Tibial nerve (tissue), 4 donors: ENCODE results near the gene PNRC1. TPM values are rescaled to one million over a fixed set of nuclear protein-coding genes. Genes with fewer than 3 reads are reported as not detected.

Experiments
- DNase-seq, 2 donors: peaks; one replicate each; pipeline ENCODE4 v3.0.0-alpha.2; 2019; ENCODE audit warnings: low spot score in 2 of 2
- H3K27ac ChIP-seq, 4 donors: fragments of 200-600 bp; sonication (generic) in 3 of 4; one replicate each; pipeline ENCODE4 v1.5.1; 2017 to 2019; ENCODE audit warnings: mild to moderate bottlenecking in 1 of 4
- H3K27me3 ChIP-seq, 2 donors: fragments of 200-600 bp; sonication (generic) in 1 of 2; one replicate each; pipeline versions ENCODE4 v1.5.1 to v1.6.0; 2017 to 2019
- H3K36me3 ChIP-seq, 3 donors: fragments of 200-600 bp; sonication (generic); one replicate each; pipeline ENCODE4 v1.5.1; 2018 to 2019
- H3K4me1 ChIP-seq, 4 donors: fragments of 200-600 bp; sonication (generic) in 3 of 4; one replicate each; pipeline ENCODE4 v1.5.1; 2017 to 2019
- H3K4me3 ChIP-seq, 4 donors: fragments of 200-600 bp; sonication (generic) in 3 of 4; one replicate each; pipeline ENCODE4 v1.5.1; 2017 to 2019; ENCODE audit warnings: mild to moderate bottlenecking in 1 of 4, moderate library complexity in 1 of 4
- H3K9me3 ChIP-seq, 4 donors: fragments of 200-600 bp; sonication (generic) in 3 of 4; one replicate each; pipeline ENCODE4 v1.5.1; 2017 to 2019
- CTCF ChIP-seq, 5 experiments: fragments of 200-600 bp in 3 of 5; fragments of 450-650 bp in 2 of 5; sonication (generic) in 3 of 5; IDR thresholded peaks; one replicate each; pipeline ENCODE4 v1.5.1; 2016 to 2019; ENCODE audit warnings: antibody characterized with exemption in 5 of 5, mild to moderate bottlenecking in 3 of 5, moderate library complexity in 2 of 5
- EP300 ChIP-seq, 2 donors: sonication (generic); formaldehyde crosslinking; IDR thresholded peaks; one replicate each; pipeline ENCODE4 v1.6.1; 2017; ENCODE audit warnings: antibody characterized with exemption in 2 of 2, mild to moderate bottlenecking in 1 of 2
- POLR2A ChIP-seq, 2 donors: fragments of 450-650 bp; IDR thresholded peaks; one replicate each; pipeline ENCODE4 v1.6.1; 2017; ENCODE audit warnings: antibody characterized with exemption in 2 of 2, mild to moderate bottlenecking in 2 of 2, moderate library complexity in 2 of 2
- WGBS, 2 donors: methylation state at CpG; one replicate each; pipeline ENCODE4 v1.1.5; 2018; 5-methylcytosine and 5-hydroxymethylcytosine counted together
- small RNA-seq: library from RNA; depleted of rRNA; stranded (forward); fragments of <200 nt; gene quantifications from one replicate; pipeline ENCODE3, GENCODE V24; 2016
- total RNA-seq, 4 donors: library from RNA; depleted of rRNA; stranded (reverse); fragments of >200 nt; gene quantifications; one replicate each; pipeline ENCODE4 v1.1.0, GENCODE V29; 2016

PNRC1 gene
- total RNA-seq, 4 donors from 2014 or later: 220 to 264 (median 247) TPM

GRCh38 chr6:89131599-89131998 lies 51.0 kb downstream of the PNRC1 start:
- H3K4me3 ChIP-seq: no peak overlapping the region
- no peak for TF ChIP-seq POLR2A (IDR thresholded peaks at IDR 0.05)
- no peak for TF ChIP-seq CTCF (IDR thresholded peaks at IDR 0.05)
- TF ChIP-seq EP300 (IDR thresholded peaks at IDR 0.05): no peak
- no peaks in the 10 kb centered on the region for H3K4me1 ChIP-seq
- H3K27me3 ChIP-seq: no peaks in the 10 kb centered on the region
- peaks cover 0 to 20% (median 0%) of the 10 kb centered on the region in 4 donors for H3K9me3 ChIP-seq
- 97 to 100% methylated on average over 3 of the region's 3 CpGs for WGBS, 2 donors
- DNase-seq: no peak
- H3K36me3 ChIP-seq: peaks cover 0 to 5% (median 0%) of the 10 kb centered on the region in 3 donors
- H3K27ac ChIP-seq: no peak overlapping the region

- H3K36me3 ChIP-seq: peaks cover 0 to 5% (median 0%) of the 10 kb centered on the region in 3 donors
- no peak overlapping the region for H3K4me3 ChIP-seq
- no peak for DNase-seq
- peaks cover 0 to 20% (median 0%) of the 10 kb centered on the region in 4 donors for H3K9me3 ChIP-seq
- no peaks in the 10 kb centered on the region for H3K27me3 ChIP-seq
- no peaks in the 10 kb centered on the region for H3K4me1 ChIP-seq
- TF ChIP-seq CTCF (IDR thresholded peaks at IDR 0.05) (no peak), POLR2A (IDR thresholded peaks at IDR 0.05) (no peak), EP300 (IDR thresholded peaks at IDR 0.05) (no peak)
- WGBS, 2 donors: 83 to 86% methylated on average over 2 of the region's 2 CpGs
- no peak overlapping the region for H3K27ac ChIP-seq
These were observed 51.5 kb downstream of the PNRC1 start for GRCh38 chr6:89132057-89132456.

- 80 to 84% methylated on average over 9 of the region's 9 CpGs for WGBS, 2 donors
- Histone ChIP-seq H3K9me3 (peaks cover 0 to 2% (median 0%) of the 10 kb centered on the region in 4 donors), H3K4me3 (no peak overlapping the region), H3K27ac (no peak overlapping the region), H3K27me3 (no peaks in the 10 kb centered on the region), H3K36me3 (peaks cover 0 to 3% (median 0%) of the 10 kb centered on the region in 3 donors), H3K4me1 (no peaks in the 10 kb centered on the region)
- TF ChIP-seq CTCF (IDR thresholded peaks at IDR 0.05) (no peak), POLR2A (IDR thresholded peaks at IDR 0.05) (no peak), EP300 (IDR thresholded peaks at IDR 0.05) (no peak)
- no peak for DNase-seq
These were observed 53.4 kb downstream of the PNRC1 start for GRCh38 chr6:89133981-89134380.

GRCh38 chr6:89134723-89135122 lies 54.2 kb downstream of the PNRC1 start:
- no peaks in the 10 kb centered on the region for H3K27me3 ChIP-seq
- 73 to 80% methylated on average over 3 of the region's 3 CpGs for WGBS, 2 donors

More at GRCh38 chr6:89134723-89135122, 54.2 kb downstream of the PNRC1 start:
- no peak for DNase-seq
- Histone ChIP-seq H3K36me3 (no peaks in the 10 kb centered on the region), H3K9me3 (no peaks in the 10 kb centered on the region), H3K4me3 (no peak overlapping the region), H3K27ac (no peak overlapping the region), H3K4me1 (no peaks in the 10 kb centered on the region)
- TF ChIP-seq CTCF (IDR thresholded peaks at IDR 0.05) (no peak), EP300 (IDR thresholded peaks at IDR 0.05) (no peak), POLR2A (IDR thresholded peaks at IDR 0.05) (no peak)

Small RNA genes lying within 50 kb of the gene (small RNA-seq; reads per million reads assigned to genes)
- gene RN7SL336P (not detected), gene RNU2-61P (1.0 reads per million, percentile 19 among the genes with 10 or more reads in this experiment)

Other genes starting within 250 kb of the PNRC1 start
- gene RNGTT, start 117.1 kb upstream of the PNRC1 start, total RNA-seq: 10 to 100 TPM; 13.9 to 20.5 (median 18.4) TPM
- gene SRSF12, start 37.3 kb downstream of the PNRC1 start, total RNA-seq: 1 to 10 TPM in 1 of 4 donors, under 1 TPM in 2, not detected in 1; under 0.01 to 1.7 (median 0.60) TPM
- 10 to 100 TPM; 15.1 to 28.2 (median 19.3) TPM for gene PM20D2, start 65.3 kb downstream of the PNRC1 start, total RNA-seq
- gene GABRR1, start 136.6 kb downstream of the PNRC1 start, total RNA-seq: not detected
- gene GABRR2, start 234.5 kb downstream of the PNRC1 start, total RNA-seq: 1 to 10 TPM in 1 of 4 donors, under 1 TPM in 1, not detected in 2; 0.84 to 3.6 TPM